Inflammatory macrophage treated with lipopolysaccharide for 4 hours (primary cell): Measurements from ENCODE around the gene FMC1.
A peak's percentile ranks its signal among the peaks of the same experiment; 100 is the strongest.
"Not testable (repeated sequence)": the region's sequence is repeated elsewhere in the genome, so short reads cannot be mapped to it uniquely, and the experiment has no call there.

Experiments
- DNase-seq: peaks from one replicate; pipeline ENCODE4 v3.0.0-alpha.2; 2020

The FMC1 gene

GRCh38 chr7:139341058-139341775, at the start of gene FMC1:
Gene FMC1, plus strand, starts transcription at chr7:139341337. Its CDS starts 48 bp downstream, at chr7:139341385.
- DNase-seq, result peak; percentile 90

DNA sequence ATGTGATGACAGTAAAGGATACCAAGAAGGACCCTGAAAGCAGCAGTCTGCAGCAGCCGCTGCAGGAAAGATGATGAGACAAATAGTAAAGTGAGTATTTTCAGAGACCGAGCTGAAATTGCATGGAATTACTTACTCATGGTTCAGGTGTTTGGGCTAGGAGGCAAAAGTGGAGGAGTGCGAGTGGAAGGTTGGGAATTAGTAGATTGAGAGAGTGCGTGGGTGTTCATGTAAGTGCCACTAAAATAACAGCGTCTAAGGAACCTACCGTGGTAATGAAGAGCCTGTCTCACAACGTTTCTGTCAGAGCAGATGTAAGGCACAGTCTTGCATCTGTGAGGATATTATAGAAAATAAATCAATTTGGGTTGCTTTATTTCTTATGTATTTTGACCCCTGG, 48.3 kb upstream of the FMC1 start:
- DNase-seq, result no peak

GRCh38 chr7:139293534-139293933, 47.6 kb upstream of the FMC1 start:
- no peak for DNase-seq

DNA sequence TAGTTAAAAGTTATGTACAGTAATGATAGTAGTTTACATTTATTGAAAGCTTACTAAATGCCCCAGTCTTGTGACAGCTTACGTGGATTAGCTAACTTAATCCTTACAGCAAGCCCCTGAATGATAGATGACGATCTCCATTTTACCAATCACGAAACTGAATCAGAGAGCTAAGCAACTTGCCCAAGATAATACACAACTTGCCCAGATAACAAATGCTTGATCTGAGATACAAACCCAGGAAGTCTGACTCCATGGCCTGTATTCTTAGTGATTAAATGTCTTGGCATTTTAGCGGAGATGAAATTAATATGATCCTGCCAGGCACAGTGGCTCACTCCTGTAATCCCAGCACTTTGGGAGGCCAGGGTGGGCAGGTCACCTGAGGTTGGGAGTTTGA, 46.9 kb upstream of the FMC1 start:
- DNase-seq, result no peak

- DNase-seq, result no peak
Observed at GRCh38 chr7:139294951-139295575, 46.1 kb upstream of the FMC1 start.

DNA sequence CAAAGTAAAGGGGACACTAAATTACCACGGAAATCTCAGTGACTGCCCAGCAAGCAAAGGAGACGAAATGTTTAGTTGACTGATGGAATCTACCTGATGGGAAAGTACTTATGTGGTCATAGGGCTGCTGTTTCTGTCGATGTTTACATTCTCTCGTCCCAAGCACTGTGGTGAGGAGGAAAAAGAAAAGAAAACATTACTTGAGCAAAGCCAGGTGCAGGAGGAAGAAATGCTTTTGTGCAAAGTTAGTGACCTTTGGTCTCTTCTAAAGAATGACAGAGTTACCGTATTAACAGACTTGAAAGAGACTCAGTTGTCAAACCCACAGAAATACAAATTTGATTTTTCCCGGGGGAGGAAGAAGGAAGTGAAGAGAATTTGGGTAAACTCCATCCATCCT, 43.3 kb upstream of the FMC1 start:
- DNase-seq, result no peak

DNA sequence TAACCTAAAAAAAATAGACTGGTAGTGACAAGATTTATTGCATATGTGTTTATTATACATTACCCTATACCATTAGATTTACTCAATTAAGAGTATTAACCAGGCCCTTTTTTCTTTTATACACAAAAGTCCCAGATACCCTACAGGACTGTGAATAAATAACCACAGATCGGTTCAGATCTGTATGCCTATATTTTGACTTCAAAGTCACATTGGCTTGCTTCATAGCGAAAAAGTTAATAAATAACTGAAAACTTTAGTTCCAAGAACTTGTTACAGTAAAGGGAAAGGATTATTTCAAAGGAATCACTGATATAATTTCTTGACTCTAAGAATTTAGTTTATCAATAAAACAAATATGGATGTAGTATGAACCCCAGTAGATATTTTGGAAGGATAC, 41.8 kb upstream of the FMC1 start:
- DNase-seq, result no peak

DNA sequence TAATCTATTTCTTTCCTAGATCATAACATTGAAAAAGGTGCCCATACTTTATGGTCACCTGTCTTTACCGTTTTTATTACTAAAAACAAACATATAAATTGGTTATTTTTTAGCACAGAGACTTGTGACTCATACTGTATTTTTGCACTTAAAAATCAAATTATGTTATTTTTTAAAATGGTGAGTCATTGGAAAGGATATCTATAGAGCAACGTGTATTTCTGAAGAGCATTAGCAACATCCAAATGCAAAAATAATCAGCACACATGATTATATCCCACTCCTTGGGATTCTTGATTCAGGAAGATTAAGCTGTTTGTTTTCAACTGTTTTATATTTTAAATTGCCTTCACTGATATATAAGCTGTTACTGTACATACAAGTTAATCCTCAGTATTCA, 40.7 kb upstream of the FMC1 start:
- no peak for DNase-seq

GRCh38 chr7:139304517-139304916, 36.6 kb upstream of the FMC1 start:
- no peak for DNase-seq

DNA sequence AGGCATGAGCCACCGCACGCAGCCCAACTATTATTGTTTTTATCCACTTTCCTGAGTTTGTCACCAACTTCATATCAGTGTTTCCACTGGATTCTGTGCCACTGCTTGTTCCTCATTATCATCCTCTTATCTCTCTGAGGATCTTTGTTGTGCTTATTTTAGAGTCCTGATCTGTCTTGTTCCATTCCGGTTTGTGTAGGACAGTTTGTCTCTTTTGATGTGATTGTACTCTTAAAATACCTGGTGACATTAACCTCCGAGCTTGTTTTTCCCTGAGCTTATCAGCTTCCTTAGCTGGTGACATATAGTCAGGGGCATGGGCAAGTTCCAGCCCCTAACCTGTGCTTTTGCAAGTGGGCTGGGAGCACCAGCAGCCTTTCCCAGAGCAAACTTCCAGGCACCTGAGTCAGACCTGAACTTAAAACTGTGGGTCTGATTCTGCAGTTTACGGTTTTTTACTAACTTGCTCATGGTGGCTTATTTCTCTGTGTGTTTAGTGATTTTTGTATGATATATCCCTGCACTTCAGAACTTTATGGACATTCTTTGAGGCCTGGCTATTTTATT, 23.1 kb upstream of the FMC1 start:
- DNase-seq, result no peak

- DNase-seq, result no peak
Observed at GRCh38 chr7:139321071-139321745, 19.9 kb upstream of the FMC1 start.

GRCh38 chr7:139324709-139325108, 16.4 kb upstream of the FMC1 start:
- not testable (repeated sequence) for DNase-seq

- DNase-seq, result no peak
Observed at GRCh38 chr7:139328375-139328774, 12.8 kb upstream of the FMC1 start.

GRCh38 chr7:139329119-139329518, 12.0 kb upstream of the FMC1 start:
- no peak for DNase-seq

- DNase-seq, result peak; percentile 27
Observed at GRCh38 chr7:139330333-139331030, 10.7 kb upstream of the FMC1 start.

DNA sequence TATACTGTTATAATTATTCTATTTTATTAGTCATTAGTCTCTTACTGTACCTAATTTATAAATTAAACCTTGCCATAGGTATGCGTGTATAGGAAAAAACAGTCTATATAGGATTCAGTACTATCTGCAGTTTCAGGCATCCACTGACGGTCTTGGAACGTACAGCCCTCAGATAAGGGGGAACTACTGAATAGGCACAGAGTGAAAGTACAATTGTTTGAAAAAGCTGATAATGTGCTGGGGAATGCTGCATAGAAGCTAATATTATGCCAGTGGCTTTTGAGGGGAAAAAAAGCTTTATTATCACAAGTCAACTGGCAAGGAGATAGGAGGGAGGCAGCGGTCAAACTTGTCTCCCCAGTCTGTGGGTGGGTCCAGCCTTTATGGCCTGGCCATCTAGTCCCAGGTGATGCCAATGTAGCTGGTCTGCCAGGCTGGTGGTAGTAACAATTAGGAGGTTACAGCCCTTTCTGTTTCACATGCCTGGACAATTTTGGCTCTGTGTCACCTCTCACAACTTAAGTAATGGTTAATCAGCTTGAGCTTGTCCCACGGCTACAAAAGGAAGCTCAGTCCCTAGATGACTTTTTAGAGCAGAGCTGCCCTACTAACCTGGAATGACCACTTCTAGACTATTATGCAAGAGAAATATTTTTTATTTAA, 8.3 kb upstream of the FMC1 start:
- no peak for DNase-seq

GRCh38 chr7:139333443-139333842, 7.7 kb upstream of the FMC1 start:
- DNase-seq, result not testable (repeated sequence)

GRCh38 chr7:139334399-139335150, 6.6 kb upstream of the FMC1 start:
- no peak for DNase-seq

GRCh38 chr7:139339025-139339424, 2.1 kb upstream of the FMC1 start:
- no peak for DNase-seq

DNA sequence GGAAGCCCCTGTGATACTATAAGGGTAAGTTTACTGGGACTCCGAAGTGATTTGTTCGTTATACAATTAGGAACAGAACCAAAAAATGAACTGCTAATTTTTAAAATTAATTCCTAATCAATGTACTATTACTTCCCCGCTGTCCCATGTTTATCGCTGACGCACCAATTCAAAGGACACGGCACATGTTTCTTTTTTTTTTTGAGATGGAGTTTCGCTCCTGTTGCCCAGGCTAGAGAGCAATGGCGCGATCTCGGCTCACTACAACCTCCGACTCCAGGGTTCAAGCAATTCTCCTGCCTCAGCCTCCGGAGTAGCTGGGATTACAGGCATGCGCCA, 1.5 kb upstream of the FMC1 start:
- no peak for DNase-seq

- DNase-seq, result peak; percentile 99
Observed at GRCh38 chr7:139340037-139340807, 915 bp upstream of the FMC1 start.

- no peak for DNase-seq
Observed at GRCh38 chr7:139340808-139341057, 404 bp upstream of the FMC1 start.
